DMS53 treated with DMSO at 0.1 percent for 48 hours (cell line): ENCODE results near the gene NR2E3.

ENCODE experiments used
- DNase-seq: peaks from one replicate; lab custom pipeline; 2025; ENCODE audit not compliant: unreplicated experiment; lab: John Stamatoyannopoulos, UW

The NR2E3 gene

DNA sequence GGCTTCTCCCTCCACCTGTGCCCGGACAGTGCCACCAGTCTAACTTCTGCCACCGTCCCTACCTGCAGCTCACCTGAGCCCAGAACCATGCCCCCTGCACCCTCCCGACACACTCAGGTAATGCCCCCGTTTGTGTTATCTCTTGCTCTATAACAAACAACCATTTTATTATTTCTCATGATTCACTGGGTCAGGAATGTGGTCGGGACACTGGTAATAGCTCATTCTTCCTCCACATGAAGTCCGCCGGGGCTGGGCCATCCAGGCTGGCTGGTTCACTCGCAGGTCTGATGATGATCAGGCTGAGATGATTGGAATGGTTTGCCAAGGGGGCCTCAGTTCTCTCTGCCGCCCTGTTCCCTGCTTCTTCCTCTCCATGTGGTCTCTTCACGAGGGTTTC lies 20.3 kb upstream of the NR2E3 start:
- DNase-seq: no peak

DNA sequence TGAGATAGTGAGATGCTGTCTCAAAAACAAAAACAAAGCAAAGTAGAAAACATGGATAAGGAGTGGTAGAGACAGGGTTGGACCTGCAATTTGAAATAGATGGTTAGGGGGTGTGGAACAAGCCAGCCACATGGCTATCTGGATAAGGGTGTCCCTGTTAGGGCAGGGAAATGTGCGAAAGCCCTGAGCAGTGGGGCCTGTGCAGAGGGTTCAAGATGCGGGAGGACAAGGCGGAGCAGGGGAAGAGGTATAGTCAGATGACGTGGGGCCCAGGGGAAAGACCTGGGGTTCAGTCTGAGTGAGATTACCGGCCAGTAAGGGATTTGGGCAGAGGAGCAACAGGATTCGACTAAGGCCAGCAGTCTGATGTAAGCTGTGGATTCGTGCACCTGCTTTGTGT lies 18.4 kb upstream of the NR2E3 start:
- no peak for DNase-seq

DNA sequence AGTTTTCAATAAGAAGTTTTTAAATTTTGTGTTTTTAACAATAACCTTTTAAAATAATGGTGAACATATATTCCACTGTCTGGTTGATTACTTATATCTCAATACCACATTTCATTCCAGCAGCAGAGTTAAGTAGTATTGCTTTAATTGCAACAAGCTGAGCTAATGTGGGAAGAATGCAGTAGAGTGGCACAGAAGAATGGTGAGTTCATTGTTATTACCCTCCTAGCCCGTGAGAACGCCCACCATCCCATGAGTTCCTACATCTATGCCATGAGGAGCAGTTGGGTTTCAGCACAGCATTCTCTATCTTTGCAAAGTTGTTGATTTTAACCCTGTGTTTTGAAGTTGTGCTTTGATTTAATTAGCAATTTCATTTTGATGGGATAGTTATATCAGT lies 17.8 kb upstream of the NR2E3 start:
- DNase-seq: no peak

DNA sequence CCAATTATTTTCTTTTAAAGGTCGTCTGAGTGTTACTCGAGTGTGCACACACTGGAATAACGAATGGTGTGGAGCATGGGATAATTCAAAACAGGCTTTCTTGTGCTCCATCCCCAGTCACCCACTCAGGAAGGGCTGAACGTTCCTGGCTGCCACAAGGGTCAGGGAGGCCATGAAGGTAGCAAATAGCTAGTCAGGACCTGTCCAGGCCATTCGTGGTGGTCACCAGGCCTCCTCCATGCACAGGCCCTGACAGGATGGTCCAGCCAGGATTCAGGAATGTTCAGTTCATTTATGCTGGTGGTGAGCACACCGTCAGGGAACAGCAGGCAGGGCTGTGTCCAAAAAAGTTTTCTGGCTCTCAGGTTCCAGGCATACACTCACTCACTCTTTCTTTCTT lies 11.7 kb upstream of the NR2E3 start:
- no peak for DNase-seq

DNA sequence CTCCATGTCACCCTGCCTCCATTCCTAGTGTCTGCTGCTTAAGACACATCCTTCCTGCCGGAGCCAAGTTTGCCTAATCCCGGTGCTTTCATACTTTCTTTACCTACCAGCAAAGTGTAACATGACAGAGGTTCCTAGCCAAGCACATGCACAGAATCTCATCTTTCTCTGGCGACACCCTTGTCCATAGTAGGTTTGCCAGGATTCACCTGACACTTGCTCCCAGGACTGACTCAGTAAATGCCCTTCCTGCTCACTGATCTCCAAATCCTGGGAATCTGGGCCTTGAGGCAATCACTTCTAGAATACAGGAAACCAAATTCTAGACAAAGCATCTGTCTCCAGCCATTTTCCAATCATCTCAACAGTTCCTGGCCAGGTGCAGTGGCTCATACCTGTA lies 10.2 kb upstream of the NR2E3 start:
- DNase-seq: no peak

DNA sequence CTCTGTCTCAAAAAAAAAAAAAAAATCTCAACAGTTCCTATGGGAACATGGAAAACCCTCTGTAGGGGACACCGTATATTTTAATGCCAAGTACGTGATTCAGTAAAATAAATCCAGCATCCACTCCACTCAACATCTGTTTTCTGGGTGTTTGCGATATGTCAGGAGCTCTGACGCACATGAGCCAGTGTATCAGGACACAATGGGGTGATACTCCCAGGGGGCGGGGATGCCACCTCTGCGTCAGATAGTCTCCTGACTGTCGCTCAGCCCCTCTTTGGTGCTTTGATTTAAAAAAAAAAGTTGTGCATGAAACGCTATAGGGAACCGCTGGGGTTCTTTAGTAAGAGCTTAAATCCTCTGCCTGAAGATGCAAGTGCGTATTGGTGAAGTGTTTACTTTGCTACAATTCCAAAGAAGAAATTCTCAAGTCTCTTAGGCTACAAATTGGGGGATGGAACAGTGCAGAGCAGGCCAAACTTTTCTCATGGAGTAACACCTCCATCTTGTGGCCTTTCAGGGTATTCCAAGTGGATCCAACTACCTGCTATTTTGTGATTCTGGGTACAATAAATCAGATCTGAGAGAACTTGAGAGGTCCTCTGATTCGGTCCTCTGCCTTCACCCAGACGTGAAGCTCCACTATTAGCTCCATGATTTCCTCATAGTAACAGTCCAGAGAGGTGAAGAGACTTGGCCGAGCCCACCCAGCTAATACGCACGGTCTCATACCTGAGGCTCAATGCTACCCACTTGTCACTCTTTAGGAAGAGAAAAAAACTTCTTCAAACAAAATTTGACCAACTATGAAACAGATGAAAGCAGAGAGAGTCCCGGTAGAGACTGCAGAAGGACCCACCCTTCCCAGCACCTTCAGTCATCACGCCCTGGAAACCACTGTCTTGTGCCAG lies 9.3 kb upstream of the NR2E3 start:
- DNase-seq: peak; percentile 32

DNA sequence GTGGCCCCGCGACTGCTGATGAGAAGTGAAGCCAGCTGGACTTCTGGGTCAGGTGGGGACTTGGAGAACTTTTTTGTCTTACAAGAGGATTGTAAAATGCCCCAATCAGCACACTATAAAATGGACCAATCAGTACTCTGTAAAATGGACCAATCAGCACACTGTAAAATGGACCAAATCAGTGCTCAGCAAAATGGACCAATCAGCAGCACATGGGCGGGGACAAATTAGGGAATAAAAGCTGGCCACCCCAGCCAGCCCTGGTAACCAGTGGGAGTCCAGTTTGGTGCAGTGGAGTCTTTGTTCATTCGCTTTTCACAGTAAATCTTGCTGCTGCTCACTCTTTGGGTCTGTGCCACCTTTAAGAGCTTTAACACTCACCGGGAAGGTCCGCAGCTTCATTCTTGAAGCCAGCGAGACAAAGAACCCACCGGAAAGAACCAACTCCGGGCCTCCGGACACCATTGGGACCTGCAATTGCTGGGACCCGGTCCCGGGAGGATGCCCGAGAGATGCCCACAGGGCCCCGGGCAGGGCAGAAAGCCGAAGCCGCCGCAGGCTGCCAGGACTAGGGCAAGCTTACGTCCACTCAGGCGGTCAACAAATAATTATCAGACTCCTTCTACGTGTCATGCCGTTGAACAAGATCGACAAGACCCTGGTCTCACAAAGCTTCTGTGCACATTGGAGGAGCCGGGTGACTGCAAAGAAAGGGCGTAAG lies 8.3 kb upstream of the NR2E3 start:
- DNase-seq: no peak

DNA sequence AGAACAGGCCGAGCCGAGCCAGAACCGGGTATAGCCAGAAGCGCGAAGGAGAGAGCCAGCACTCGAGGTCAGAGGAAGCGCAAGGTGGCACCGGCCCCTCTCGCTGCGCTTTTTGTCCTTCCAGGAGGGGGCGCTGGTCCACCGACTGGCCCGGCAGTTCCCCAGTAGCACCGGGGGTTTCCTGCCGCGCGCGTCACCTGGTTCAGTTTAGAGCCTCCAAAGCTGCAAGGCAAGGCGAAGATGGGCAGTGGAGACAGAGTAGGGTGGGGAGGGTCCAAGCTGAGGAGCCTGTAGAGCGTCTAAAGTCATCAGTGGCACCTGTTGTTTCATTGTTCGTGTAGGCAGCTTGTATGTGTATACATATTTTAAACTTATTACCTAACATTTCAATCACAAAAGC lies 7.6 kb upstream of the NR2E3 start:
- no peak for DNase-seq

DNA sequence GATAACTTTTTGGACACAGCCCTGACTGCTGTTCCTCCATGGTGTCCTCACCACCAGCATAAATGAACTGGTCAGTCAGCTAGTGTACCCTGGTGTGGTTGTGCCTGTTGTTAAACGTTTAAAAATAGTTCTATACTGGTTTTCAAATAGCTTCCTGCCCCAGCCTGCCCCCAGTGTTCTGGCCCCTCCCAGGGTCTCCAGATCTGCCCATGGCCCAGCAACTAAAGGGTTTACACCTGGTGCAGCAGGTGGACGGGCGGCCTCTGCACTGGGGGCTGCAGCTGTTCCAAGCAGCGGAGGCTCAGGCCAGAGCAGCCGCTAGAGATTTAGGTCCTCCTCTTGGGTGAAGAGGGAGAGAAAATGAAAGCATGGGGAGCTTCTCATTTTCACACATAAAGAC lies 6.1 kb upstream of the NR2E3 start:
- DNase-seq: no peak

DNA sequence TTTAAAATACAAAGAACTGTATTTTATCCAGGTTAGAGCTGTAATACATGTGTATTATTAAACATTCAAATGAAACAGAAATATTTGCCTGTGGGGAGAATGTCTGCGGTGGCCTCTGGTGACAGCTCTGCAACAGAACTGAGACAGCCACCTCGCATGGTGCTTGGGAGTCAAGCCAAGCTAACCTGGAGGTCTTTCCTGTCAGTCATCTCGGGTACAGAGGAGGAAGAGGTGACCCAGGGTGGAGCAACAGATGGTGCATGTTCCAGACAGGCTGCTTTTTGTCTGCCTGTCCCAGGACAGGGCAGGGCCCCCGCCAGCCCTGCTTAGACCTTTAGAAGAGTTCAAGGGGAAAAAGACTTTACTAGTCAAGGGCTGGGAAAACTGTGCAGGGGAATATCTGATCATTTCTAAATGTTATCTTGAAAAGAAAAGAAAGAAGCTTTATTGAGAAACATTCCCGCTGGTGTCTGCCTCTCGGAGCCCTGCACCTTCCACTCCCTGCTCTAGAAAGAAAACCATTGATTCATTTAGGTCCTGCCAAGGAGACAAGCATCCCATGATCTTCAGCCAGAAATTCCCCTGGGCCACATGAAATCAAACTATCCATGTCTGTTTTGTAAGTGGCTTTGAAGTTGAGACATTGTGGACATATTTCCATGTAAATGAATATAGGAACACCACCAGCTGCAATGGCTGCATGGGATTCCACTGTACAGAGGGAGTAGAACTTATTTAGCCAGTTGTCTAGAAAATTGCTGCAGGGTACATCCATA lies 5.5 kb upstream of the NR2E3 start:
- DNase-seq: no peak

DNA sequence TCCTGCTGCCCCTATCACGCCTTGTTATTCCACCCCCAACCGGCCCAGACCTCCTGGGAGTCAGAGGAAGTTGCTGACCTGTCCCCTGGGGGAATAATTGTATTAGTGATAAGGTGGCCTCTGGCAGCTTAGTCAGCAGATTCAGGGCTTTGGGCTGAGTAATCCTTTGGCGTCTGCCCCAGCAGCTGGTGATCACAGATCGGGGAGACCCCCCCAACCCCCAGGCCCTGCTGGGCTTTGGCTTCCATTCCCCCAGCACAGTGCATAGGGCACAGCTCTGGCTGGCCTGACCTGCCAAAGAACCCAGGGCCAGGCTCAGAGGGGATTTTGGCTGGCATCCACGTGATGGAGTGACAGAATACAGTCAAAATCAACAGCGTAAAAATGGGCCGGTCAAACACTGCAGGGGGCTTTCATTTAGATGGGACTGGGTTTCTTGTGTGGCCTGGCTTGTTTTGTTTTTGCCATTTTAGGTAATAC lies 3.9 kb upstream of the NR2E3 start:
- no peak for DNase-seq

DNA sequence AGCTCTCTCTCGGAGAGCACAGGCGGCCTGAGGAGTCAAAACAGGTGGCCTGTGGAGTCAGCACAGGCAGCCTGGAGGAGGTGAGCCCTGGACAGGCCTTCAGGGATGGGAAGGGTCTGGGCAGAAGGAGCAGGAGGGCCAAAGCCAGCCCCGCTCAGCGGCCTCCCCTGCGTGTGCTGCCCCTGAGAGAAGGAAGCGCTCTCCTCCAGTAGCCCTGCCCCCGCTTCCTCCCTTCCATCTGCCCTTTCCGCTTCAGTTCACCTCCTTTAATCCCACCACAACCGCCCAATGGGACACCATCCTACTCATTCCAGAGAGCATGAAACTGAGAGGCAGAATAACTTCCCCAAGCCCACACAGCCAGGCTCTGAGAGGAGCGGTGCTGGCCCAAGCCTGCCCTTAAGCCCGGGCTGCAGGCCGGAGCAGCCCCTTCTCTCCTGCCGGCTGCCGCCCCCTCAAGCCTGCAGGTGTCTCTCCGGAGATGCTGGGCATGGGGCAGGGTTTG lies 3.2 kb upstream of the NR2E3 start:
- no peak for DNase-seq

DNA sequence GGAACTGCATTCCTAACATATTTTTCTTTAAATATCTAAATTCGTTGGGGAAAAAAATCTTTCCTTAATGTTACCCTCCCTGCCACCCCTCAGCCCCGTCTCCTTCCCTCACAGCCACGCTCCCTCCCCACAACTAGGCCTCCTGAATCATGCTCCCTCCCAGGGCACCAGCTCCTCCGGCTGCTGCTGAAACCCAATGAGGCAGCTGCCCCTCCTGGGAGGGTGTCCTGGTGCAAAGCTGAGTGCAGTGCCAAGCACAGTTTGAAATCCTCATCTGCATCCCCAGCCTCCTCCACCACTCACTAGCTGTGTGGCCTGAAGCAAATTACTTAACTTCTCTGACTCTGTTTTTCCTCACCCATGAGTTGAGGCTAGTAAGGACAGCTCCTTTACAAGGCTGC lies 2.7 kb upstream of the NR2E3 start:
- no peak for DNase-seq

DNA sequence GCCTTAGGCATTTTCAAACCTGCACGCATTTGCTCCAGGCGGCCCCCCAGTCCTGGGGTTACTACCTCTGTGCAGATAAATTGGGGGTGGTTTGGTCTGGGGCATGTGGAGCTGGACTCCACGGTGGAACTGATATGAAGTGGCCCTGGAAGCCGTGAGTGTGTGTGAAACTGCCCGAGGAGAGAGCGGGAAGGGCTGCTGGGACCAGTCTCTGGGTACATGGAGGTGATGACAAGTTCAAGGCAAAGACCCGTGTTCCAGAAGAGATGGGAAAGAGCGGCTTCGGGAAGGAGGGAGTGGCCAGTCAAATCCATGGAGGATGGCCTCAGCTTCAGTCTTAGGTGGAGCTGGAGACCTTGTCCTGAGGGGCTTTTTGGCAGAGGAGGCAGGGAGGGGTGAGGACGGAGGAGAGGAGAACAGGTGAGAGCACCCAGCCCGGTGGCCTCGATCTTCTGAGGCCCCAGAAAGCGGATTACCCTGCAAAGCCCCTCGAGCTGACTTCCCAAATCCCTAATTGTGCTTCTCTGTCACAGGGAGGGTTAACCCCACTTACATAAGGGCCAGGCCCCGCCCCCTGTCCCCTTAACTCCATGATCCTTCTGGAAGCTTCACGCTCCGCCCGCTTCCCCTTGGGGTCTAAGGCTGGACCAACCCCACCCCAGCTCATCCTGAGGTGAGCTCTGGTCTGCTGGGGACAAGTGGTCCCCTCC lies 1.9 kb upstream of the NR2E3 start:
- DNase-seq: no peak

DNA sequence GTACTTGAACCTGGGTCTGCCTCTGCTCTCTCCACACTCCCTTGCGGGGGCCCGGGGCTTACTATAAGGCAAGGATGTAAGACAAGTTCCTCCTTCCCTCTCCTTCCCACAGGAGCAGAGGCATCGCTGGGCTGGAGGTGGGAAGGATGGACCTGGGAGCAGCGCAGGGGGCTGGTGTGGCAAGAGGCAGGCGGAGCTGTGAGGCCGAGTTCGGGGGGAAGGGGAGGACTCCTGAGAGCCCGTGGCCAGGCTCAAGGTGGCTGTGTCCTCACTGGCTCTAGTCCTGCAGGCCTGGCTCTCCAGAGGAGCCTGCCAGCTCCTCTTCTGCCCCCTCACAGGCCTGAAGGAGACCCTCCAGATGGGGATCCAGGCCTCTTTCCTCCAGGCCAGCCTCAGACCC lies 1.0 kb upstream of the NR2E3 start:
- DNase-seq: no peak

DNA sequence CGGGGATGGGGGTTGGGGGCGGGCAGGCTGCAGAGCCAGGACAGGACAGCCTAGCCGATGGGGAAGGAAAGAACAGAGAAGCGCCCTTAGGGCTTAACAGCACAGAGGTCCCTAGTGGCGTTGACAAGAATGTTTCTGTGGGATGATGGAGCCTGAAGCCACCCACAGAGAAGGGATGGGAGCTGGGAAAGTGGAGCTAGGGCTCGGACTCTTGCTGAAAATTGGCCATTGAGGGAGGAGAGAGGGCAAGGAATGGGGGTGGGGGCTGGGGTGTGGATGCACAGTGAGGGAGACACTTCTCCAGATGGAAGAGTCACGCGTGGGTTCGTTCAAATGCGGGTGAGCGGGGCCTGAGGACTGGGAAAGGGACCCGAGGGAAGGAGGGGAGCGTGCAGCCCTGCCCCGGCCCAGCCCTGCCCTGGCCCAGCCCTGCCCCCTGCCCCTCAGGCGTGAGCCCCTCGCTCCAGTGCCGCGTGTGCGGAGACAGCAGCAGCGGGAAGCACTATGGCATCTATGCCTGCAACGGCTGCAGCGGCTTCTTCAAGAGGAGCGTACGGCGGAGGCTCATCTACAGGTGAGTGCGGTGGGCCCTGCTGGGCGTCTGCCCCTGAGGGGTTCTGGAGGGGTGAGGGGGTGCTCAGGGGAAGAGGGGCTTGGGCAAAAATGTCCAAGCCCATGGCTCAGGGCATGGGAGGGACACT lies 832 bp downstream of the NR2E3 start:
- no peak for DNase-seq

DNA sequence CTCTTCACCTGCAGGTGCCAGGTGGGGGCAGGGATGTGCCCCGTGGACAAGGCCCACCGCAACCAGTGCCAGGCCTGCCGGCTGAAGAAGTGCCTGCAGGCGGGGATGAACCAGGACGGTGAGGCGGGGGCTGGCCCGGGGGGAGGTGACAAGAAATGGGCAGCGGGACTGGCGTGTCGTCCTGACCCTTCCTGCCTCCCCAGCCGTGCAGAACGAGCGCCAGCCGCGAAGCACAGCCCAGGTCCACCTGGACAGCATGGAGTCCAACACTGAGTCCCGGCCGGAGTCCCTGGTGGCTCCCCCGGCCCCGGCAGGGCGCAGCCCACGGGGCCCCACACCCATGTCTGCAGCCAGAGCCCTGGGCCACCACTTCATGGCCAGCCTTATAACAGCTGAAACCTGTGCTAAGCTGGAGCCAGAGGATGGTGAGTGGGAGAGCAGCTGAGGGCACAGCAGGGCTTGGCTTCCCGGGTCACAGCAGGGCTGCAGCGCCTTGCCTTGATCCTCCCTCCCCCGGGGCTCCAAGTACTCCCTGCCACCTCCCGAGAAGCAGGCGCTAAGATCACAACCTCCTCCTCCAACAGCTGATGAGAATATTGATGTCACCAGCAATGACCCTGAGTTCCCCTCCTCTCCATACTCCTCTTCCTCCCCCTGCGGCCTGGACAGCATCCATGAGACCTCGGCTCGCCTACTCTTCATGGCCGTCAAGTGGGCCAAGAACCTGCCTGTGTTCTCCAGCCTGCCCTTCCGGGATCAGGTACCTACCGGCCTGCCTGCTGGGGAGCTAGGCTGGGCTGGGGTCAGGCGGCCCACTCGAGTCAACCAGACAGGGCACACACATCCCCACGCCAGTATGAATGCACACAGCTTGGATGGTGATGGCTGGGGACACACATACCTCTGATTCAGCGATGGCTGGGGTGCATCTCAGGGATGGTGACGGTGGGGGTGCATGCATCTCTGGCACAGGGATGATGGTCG lies 1.7 kb downstream of the NR2E3 start:
- no peak for DNase-seq

DNA sequence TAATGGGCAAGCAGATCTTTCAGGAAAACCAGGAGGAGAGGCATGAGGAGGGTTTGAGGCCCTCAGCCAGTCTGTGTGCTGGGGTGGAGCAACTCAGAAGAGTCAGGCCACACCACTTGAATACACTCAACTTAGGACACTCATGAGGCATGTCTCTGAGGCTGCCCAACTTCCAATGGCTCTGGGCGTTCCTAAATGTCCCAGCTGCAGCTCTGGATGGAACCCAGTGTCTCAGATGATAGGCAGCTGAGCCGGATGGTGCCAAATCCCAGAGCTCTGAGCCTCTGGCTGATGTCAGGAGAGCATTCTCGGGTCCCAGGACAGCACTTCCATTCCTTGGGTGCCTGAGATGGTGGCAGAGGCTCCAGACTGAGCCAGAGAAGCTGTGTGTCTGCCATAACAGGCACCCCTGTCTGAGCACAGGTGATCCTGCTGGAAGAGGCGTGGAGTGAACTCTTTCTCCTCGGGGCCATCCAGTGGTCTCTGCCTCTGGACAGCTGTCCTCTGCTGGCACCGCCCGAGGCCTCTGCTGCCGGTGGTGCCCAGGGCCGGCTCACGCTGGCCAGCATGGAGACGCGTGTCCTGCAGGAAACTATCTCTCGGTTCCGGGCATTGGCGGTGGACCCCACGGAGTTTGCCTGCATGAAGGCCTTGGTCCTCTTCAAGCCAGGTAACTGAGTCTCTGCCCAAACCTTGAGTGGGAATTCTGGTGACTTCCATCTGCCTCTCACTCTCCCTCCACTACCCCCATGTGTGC lies 2.8 kb downstream of the NR2E3 start:
- no peak for DNase-seq
